Activated CD8-positive, alpha-beta memory T cell treated with anti-CD3 and anti-CD28 coated beads for 4 hours (primary cell): ENCODE data around the gene TVP23C.

Experiments
- DNase-seq, 2 donors: peaks; one replicate each; pipeline ENCODE4 v3.0.0-alpha.2; 2020; ENCODE audit warnings: low read depth in 2 of 2

TVP23C gene

GRCh38 chr17:15465045-15465701, 98.1 kb downstream of the TVP23C start:
- no peak for DNase-seq

GRCh38 chr17:15464231-15464985, 98.9 kb downstream of the TVP23C start:
- DNase-seq, result no peak

DNA sequence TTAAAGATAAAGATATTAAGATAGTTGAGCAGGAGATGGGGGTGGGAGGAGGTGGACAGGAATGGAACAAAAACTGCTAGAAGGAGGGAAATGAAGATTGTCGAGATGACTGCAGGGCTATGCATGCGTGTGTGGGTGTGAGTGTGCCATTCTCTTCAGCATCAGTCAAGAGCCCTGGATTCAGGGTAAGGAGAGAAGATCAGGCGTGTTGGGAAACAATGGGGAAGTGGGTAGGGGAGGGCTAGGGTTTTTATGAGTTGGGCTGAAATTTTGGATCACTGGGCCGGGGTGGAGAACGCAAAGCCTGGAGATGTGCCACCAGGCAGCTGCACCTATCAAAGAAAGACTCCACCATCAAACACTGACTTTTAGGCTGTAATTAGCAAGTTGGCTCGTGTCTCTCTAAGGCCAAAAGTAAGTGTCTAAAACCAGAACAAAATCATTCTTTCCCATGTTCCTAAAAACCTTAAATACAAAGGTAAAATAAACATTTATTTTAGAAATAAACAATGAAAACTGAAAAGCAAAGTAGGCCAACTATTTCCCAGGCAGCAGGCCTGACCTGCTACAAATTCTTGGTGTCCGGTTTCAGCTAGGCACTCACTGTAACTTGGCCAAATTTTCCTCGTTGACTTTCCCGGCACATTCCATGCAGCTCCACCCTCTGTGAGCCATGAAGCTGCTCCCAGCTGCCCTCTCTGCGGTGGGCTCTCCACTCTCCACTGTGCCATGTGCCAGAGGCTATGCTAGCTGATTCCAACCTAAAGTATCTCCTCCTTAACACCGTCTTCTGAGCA, 100.1 kb downstream of the TVP23C start:
- no peak for DNase-seq

DNA sequence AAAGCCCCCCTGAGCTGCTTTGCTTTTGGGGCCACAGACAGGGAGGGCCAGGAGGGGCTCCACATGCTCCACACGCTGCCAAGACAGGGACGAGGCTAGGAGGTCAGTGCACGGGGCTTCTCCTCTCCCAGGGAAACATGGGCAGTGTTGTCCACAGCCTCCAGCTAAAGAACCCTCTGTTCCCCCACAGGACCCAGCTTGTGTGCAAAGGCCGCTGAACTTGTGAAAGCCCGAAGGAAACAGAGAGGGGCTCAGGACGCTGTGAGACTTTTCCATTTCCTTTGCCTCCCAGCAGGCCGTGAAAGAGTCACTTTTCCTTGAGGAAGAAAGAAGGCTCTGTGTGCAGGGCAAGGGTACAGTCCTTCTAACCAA, 105.6 kb downstream of the TVP23C start:
- no peak for DNase-seq

GRCh38 chr17:15456972-15457722, 106.1 kb downstream of the TVP23C start:
- DNase-seq, result no peak

- no peak for DNase-seq
Observed at GRCh38 chr17:15456496-15456895, 106.8 kb downstream of the TVP23C start.

- no peak for DNase-seq
Observed at GRCh38 chr17:15454346-15454745, 108.9 kb downstream of the TVP23C start.

- no peak for DNase-seq
Observed at GRCh38 chr17:15453782-15454181, 109.5 kb downstream of the TVP23C start.

DNA sequence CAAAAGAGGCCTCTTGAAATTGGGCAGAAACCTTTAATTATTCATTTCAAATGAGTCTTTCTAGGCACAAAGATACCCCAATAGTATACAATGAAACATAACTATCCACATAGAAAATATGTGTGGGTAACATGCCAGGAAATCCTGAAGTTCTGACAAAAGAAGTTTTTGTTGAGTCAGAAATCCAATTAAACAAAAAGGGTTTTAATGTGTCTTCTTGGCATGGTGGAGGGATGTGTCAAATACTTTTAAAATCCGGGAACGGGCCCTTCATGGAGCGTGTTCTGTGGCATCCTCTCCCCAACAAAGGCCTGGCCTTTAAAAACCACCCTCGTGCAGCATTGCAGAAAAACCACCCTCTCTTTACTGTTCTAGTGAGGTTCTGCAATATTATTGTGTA, 110.0 kb downstream of the TVP23C start:
- no peak for DNase-seq

DNA sequence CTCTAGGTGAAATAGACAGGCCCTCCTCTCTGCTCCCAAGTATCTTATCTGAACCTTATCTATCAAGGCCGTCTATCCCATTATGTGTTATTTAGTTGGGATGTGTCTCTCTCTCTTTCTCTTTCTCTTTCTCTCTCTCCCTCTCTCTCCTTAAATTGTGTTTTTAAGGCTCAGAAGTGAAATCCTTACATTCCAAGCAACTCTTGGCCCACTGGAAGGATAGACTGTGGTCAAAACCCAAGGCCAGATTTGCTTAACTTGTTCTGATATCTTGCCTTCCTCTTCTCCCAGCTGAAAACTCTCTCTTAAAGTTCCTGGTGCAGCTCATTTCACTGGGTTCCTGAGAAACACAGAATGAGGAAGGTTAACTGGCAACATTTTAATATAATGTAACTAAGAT, 110.5 kb downstream of the TVP23C start:
- no peak for DNase-seq
